Measurements from ENCODE around the gene TBC1D14. TPM values are rescaled to one million over a fixed set of nuclear protein-coding genes. Genes with fewer than 3 reads are reported as not detected.

TBC1D14 gene
- polyA plus RNA-seq, 3 donors = 36.3 to 44.7 (median 39.3) TPM

GRCh38 chr4:7018281-7018680, 108.7 kb downstream of the TBC1D14 start:
- Histone ChIP-seq H3K36me3 (replicated peaks in 1 of 2; ENCODE audit: control insufficient read depth in 1 of 2, insufficient read depth in 2 of 2, low read length in 2 of 2) (peaks cover 78 to 96% of the 10 kb centered on the region in 2 donors), H3K4me1 (ENCODE audit: control insufficient read depth in 1 of 2, insufficient read depth in 2 of 2, low read length in 2 of 2) (no peaks in the 10 kb centered on the region), H3K4me3 (replicated peaks in 1 of 3; ENCODE audit: low read depth in 2 of 3, low read length in 3 of 3) (no peak overlapping the region), H3K4me2 (replicated peaks; ENCODE audit: extremely low read depth, low read length, poor library complexity, severe bottlenecking) (no peak overlapping the region), H3K9me3 (replicated peaks in 1 of 2; ENCODE audit: control insufficient read depth in 1 of 2, insufficient read depth in 1 of 2, low read length in 2 of 2) (no peaks in the 10 kb centered on the region), H3K79me2 (ENCODE audit: insufficient read depth, low read length) (no peaks in the 10 kb centered on the region), H3K9ac (ENCODE audit: insufficient read depth, low read length, poor library complexity, severe bottlenecking) (no peak overlapping the region), H3K27me3 (ENCODE audit: control insufficient read depth in 2 of 2, insufficient read depth in 2 of 2, low read length in 2 of 2) (no peaks in the 10 kb centered on the region), H4K20me1 (ENCODE audit: insufficient read depth, low read length) (peaks cover 89% of the 10 kb centered on the region), H2AFZ (ENCODE audit: insufficient read depth, low read depth, low read length, poor library complexity, severe bottlenecking) (no peak overlapping the region), H3K27ac (ENCODE audit: low read depth in 1 of 2, low read length in 2 of 2) (no peak overlapping the region)
- H3K36me3 Mint-ChIP-seq = peaks cover 72 to 92% of the 10 kb centered on the region in 2 donors
- no peak for DNase-seq
- H3K9me3 Mint-ChIP-seq = no peaks in the 10 kb centered on the region
- intact Hi-C loops (cut with micrococcal nuclease) = no loop called here
- peaks cover 0 to 1% (median 0%) of the 10 kb centered on the region in 3 donors for H3K27me3 Mint-ChIP-seq (ENCODE audit: low read depth in 3 of 3)
- H3K4me1 Mint-ChIP-seq = peaks cover 5% of the 10 kb centered on the region
- no peak for TF ChIP-seq CTCF (IDR thresholded peaks at IDR 0.05)
- 99% methylated on average over 6 of the region's 9 CpGs for WGBS (ENCODE audit: insufficient coverage)
- no peak overlapping the region for H3K27ac Mint-ChIP-seq
- H3K4me3 Mint-ChIP-seq = no peak overlapping the region

- no peaks in the 10 kb centered on the region for H3K27me3 ChIP-seq (ENCODE audit: control insufficient read depth in 2 of 2, insufficient read depth in 2 of 2, low read length in 2 of 2)
- Mint-ChIP-seq H3K36me3 (peaks cover 75 to 93% of the 10 kb centered on the region in 2 donors), H3K9me3 (no peaks in the 10 kb centered on the region), H3K4me1 (no peaks in the 10 kb centered on the region), H3K27me3 (ENCODE audit: low read depth in 3 of 3) (peaks cover 0 to 1% (median 0%) of the 10 kb centered on the region in 3 donors), H3K4me3 (no peak overlapping the region), H3K27ac (peak overlapping the region in 1 of 7 donors; percentile 33)
- no peaks in the 10 kb centered on the region for H3K79me2 ChIP-seq (ENCODE audit: insufficient read depth, low read length)
- no peak overlapping the region for H3K27ac ChIP-seq (ENCODE audit: low read depth in 1 of 2, low read length in 2 of 2)
- WGBS (ENCODE audit: insufficient coverage) = 98% methylated on average over 9 of the region's 10 CpGs
- H3K4me3 ChIP-seq (replicated peaks in 1 of 3; ENCODE audit: low read depth in 2 of 3, low read length in 3 of 3) = no peak overlapping the region
- peaks cover 82 to 96% of the 10 kb centered on the region in 2 donors for H3K36me3 ChIP-seq (replicated peaks in 1 of 2; ENCODE audit: control insufficient read depth in 1 of 2, insufficient read depth in 2 of 2, low read length in 2 of 2)
- no peak overlapping the region for H3K9ac ChIP-seq (ENCODE audit: insufficient read depth, low read length, poor library complexity, severe bottlenecking)
- intact Hi-C loops (cut with micrococcal nuclease) = no loop called here
- no peak for DNase-seq
- no peak overlapping the region for H2AFZ ChIP-seq (ENCODE audit: insufficient read depth, low read depth, low read length, poor library complexity, severe bottlenecking)
- no peaks in the 10 kb centered on the region for H3K9me3 ChIP-seq (replicated peaks in 1 of 2; ENCODE audit: control insufficient read depth in 1 of 2, insufficient read depth in 1 of 2, low read length in 2 of 2)
- H3K4me2 ChIP-seq (replicated peaks; ENCODE audit: extremely low read depth, low read length, poor library complexity, severe bottlenecking) = no peak overlapping the region
- H3K4me1 ChIP-seq (ENCODE audit: control insufficient read depth in 1 of 2, insufficient read depth in 2 of 2, low read length in 2 of 2) = no peaks in the 10 kb centered on the region
- TF ChIP-seq CTCF (IDR thresholded peaks at IDR 0.05) = no peak
- peaks cover 89% of the 10 kb centered on the region for H4K20me1 ChIP-seq (ENCODE audit: insufficient read depth, low read length)
These were observed 109.7 kb downstream of the TBC1D14 start for GRCh38 chr4:7019367-7019766.

Measured in CD14-positive monocyte (primary cell).